GM10248 (cell line): Measurements from ENCODE around the gene LAMC1.

ENCODE experiments used
- CTCF ChIA-PET: fragments of 300-600 bp; sonication (Branson Sonifier 250); formaldehyde crosslinking; extraction: SDS; loops from one replicate; lab custom pipeline; 2021; ENCODE audit warnings: antibody characterized with exemption; lab: Yijun Ruan, JAX
- POLR2A ChIA-PET: fragments of 350-650 bp; sonication (Branson Sonifier 250); formaldehyde crosslinking; extraction: SDS; loops from one replicate; lab custom pipeline; 2020; ENCODE audit warnings: antibody characterized with exemption; lab: Yijun Ruan, JAX
- DNase-seq: peaks from one replicate; pipeline ENCODE4 v3.0.0; 2012; ENCODE audit errors: extremely low spot score
- TF ChIP-seq, protein P1 (sequence below): IDR thresholded peaks from 2 replicates; pipeline ENCODE4 v1.5.1; 2012; ENCODE audit warnings: mild to moderate bottlenecking, low read depth; ENCODE audit errors: extremely low read depth, missing control alignments, control extremely low read depth

LAMC1 gene

GRCh38 chr1:183137782-183138181 is 114.6 kb downstream of the LAMC1 start:
- POLR2A ChIA-PET = no interaction called here
- TF ChIP-seq, protein P1, sequence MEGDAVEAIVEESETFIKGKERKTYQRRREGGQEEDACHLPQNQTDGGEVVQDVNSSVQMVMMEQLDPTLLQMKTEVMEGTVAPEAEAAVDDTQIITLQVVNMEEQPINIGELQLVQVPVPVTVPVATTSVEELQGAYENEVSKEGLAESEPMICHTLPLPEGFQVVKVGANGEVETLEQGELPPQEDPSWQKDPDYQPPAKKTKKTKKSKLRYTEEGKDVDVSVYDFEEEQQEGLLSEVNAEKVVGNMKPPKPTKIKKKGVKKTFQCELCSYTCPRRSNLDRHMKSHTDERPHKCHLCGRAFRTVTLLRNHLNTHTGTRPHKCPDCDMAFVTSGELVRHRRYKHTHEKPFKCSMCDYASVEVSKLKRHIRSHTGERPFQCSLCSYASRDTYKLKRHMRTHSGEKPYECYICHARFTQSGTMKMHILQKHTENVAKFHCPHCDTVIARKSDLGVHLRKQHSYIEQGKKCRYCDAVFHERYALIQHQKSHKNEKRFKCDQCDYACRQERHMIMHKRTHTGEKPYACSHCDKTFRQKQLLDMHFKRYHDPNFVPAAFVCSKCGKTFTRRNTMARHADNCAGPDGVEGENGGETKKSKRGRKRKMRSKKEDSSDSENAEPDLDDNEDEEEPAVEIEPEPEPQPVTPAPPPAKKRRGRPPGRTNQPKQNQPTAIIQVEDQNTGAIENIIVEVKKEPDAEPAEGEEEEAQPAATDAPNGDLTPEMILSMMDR = no peak
- no peak for DNase-seq
- CTCF ChIA-PET = interaction anchor here (1.1 to 1.2 kb wide), 2 partner anchors 12 to 62 kb away, joined by 3 to 5 read pairs; no protein-coding TSS in a partner anchor

- CTCF ChIA-PET = interaction anchor here (1.2 kb wide), 1 partner anchor 12 kb away, joined by 5 read pairs; no protein-coding TSS in a partner anchor
- POLR2A ChIA-PET = no interaction called here
- DNase-seq = no peak
- TF ChIP-seq, protein P1 = no peak
These were observed 115.1 kb downstream of the LAMC1 start for GRCh38 chr1:183138301-183138700.

- ChIA-PET POLR2A (no interaction called here), CTCF (interaction anchor here (1.2 kb wide), 1 partner anchor 10 kb away, joined by 4 read pairs; no protein-coding TSS in a partner anchor)
- DNase-seq = no peak
- TF ChIP-seq, protein P1 = no peak
These were observed 116.2 kb downstream of the LAMC1 start for GRCh38 chr1:183139281-183139942.

GRCh38 chr1:183140633-183141032 is 117.4 kb downstream of the LAMC1 start:
- POLR2A ChIA-PET = no interaction called here
- TF ChIP-seq, protein P1 = no peak
- CTCF ChIA-PET = interaction anchor here (1.4 kb wide), 1 partner anchor 116 kb away, joined by 3 read pairs; no protein-coding TSS in a partner anchor
- DNase-seq = no peak

- no peak for DNase-seq
- TF ChIP-seq, protein P1 = no peak
- POLR2A ChIA-PET = no interaction called here
- CTCF ChIA-PET = interaction anchor here (0.9 to 1.5 kb wide), 5 partner anchors 9 to 118 kb away, joined by 3 to 4 read pairs (median 3); no protein-coding TSS in a partner anchor
These were observed 119.0 kb downstream of the LAMC1 start for GRCh38 chr1:183142171-183142570.

- ChIA-PET CTCF (no interaction called here), POLR2A (no interaction called here)
- TF ChIP-seq, protein P1 = no peak
- no peak for DNase-seq
These were observed 120.5 kb downstream of the LAMC1 start for GRCh38 chr1:183143576-183144315.
